Chondrocyte (in vitro differentiated cells): ENCODE results near the gene HEXA. TPM values are rescaled to one million over a fixed set of nuclear protein-coding genes. Genes with fewer than 3 reads are reported as not detected.

Experiments
- DNase-seq: peaks from one replicate; pipeline ENCODE4 v3.0.0; 2021; ENCODE audit warnings: mixed read lengths, low spot score
- H3K27ac Mint-ChIP-seq: one replicate; pipeline ENCODE4 v1.8.0; 2021; ENCODE audit warnings: mild to moderate bottlenecking, moderate library complexity, mixed read lengths; ENCODE audit not compliant: unreplicated experiment
- H3K27me3 Mint-ChIP-seq: 2 replicates; pipeline ENCODE4 v1.8.0; 2021; ENCODE audit warnings: low read depth, mixed read lengths
- H3K36me3 Mint-ChIP-seq: 2 replicates; pipeline ENCODE4 v1.8.0; 2021; ENCODE audit warnings: low read depth, mixed read lengths
- H3K4me1 Mint-ChIP-seq: 2 replicates; pipeline ENCODE4 v1.8.0; 2021; ENCODE audit warnings: low read depth, mild to moderate bottlenecking, mixed read lengths
- H3K4me3 Mint-ChIP-seq: one replicate; pipeline ENCODE4 v1.8.0; 2021; ENCODE audit warnings: mild to moderate bottlenecking, moderate library complexity, mixed read lengths; ENCODE audit not compliant: unreplicated experiment
- H3K9me3 Mint-ChIP-seq: 2 replicates; pipeline ENCODE4 v1.8.0; 2021; ENCODE audit warnings: low read depth, mixed read lengths
- CTCF ChIP-seq: fragments of 200-600 bp; sonication (generic); IDR thresholded peaks from 2 replicates; pipeline ENCODE4 v1.5.0; 2021; ENCODE audit warnings: antibody characterized with exemption, mild to moderate bottlenecking, moderate library complexity
- total RNA-seq: library from RNA; stranded (reverse); gene quantifications from 3 replicates; pipeline ENCODE4 v1.2.1, GENCODE V29; 2021

The HEXA gene
- total RNA-seq, 1 donor from 2014 or later: 194 TPM

GRCh38 chr15:72372361-72372760 lies 3.5 kb downstream of the HEXA start:
- Mint-ChIP-seq H3K36me3 (peaks cover 1% of the 10 kb centered on the region), H3K9me3 (no peaks in the 10 kb centered on the region), H3K27ac (no peak overlapping the region), H3K27me3 (no peaks in the 10 kb centered on the region), H3K4me1 (peaks cover 43% of the 10 kb centered on the region), H3K4me3 (no peak overlapping the region)
- no peak for TF ChIP-seq CTCF
- DNase-seq: no peak

- Mint-ChIP-seq H3K27me3 (no peaks in the 10 kb centered on the region), H3K27ac (no peak overlapping the region), H3K36me3 (peaks cover 4% of the 10 kb centered on the region), H3K4me1 (peaks cover 26% of the 10 kb centered on the region), H3K9me3 (no peaks in the 10 kb centered on the region), H3K4me3 (no peak overlapping the region)
- no peak for TF ChIP-seq CTCF
- no peak for DNase-seq
Observed at GRCh38 chr15:72369964-72370363, 5.8 kb downstream of the HEXA start.

GRCh38 chr15:72368899-72369298 lies 6.9 kb downstream of the HEXA start:
- Mint-ChIP-seq H3K4me1 (peaks cover 16% of the 10 kb centered on the region), H3K27me3 (no peaks in the 10 kb centered on the region), H3K27ac (no peak overlapping the region), H3K4me3 (no peak overlapping the region), H3K9me3 (no peaks in the 10 kb centered on the region), H3K36me3 (peaks cover 4% of the 10 kb centered on the region)
- TF ChIP-seq CTCF: no peak
- no peak for DNase-seq

- Mint-ChIP-seq H3K27me3 (no peaks in the 10 kb centered on the region), H3K4me3 (no peak overlapping the region), H3K36me3 (peaks cover 4% of the 10 kb centered on the region), H3K9me3 (no peaks in the 10 kb centered on the region), H3K27ac (no peak overlapping the region), H3K4me1 (peaks cover 10% of the 10 kb centered on the region)
- no peak for DNase-seq
- no peak for TF ChIP-seq CTCF
Observed at GRCh38 chr15:72368325-72368724, 7.5 kb downstream of the HEXA start.

- Mint-ChIP-seq H3K27ac (no peak overlapping the region), H3K4me1 (peaks cover 5% of the 10 kb centered on the region), H3K36me3 (peaks cover 4% of the 10 kb centered on the region), H3K9me3 (no peaks in the 10 kb centered on the region), H3K27me3 (no peaks in the 10 kb centered on the region), H3K4me3 (no peak overlapping the region)
- TF ChIP-seq CTCF: no peak
- DNase-seq: no peak
Observed at GRCh38 chr15:72365844-72366243, 10.0 kb downstream of the HEXA start.
